Stimulated activated naive CD4-positive, alpha-beta T cell treated with Interleukin-2 at 50 U/mL for 16 hours (primary cell): ENCODE data around the gene CCDC34.

ENCODE experiments used
- DNase-seq: peaks from one replicate; lab custom pipeline; 2025; lab: John Stamatoyannopoulos, UW

Gene CCDC34

DNA sequence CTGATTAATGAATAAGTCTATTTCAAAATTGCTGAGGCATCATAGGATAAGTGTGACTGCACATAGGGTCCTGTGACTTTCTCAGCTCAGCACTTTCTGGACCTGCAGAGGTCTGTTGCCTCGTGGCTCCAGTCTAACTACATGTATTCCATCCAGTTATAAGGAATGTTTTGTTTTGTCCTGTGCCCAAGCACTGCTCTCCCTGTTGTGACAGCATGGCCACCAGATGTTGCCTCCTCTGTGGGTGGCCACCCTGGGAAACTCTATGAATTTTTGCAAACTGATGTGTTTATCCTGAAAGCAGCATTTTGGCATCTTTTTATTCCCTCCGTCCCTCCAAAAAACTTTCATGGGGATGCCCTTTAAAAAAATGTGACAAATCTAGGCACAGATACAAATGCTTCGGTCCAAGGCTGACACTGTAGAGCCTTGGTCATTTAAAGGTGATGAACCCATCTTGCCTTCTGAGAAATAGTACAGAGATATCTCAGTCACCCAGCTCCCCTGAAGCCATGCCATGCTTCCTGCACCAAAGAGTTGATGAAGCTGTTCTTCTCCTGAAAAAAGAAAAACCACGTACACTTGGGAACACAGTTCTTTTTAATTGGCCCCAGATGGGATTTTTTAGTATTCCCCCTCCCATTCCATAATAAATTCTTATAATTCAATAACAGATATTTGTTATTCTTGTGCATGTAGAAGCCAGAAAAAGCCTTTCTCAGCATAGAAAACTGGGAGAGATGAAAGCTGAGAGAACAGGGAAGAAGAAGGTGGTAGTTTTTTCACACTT lies 72.6 kb downstream of the CCDC34 start:
- DNase-seq = no peak
